Mucosa of stomach (tissue), 1 donor: Measurements from ENCODE around the gene NCKAP5L.

Experiments
- H3K27me3 ChIP-seq: one replicate; pipeline ENCODE4 v1.7.0; 2013; ENCODE audit warnings: mild to moderate bottlenecking, low read length; ENCODE audit not compliant: control insufficient read depth, insufficient read depth
- H3K36me3 ChIP-seq: one replicate; pipeline ENCODE4 v1.7.0; 2013; ENCODE audit warnings: low read length; ENCODE audit not compliant: control insufficient read depth, insufficient read depth
- H3K4me1 ChIP-seq: one replicate; pipeline ENCODE4 v1.7.0; 2013; ENCODE audit warnings: mild to moderate bottlenecking, low read length; ENCODE audit not compliant: control insufficient read depth, insufficient read depth
- H3K4me3 ChIP-seq: one replicate; pipeline ENCODE4 v1.7.0; 2013; ENCODE audit warnings: low read length
- H3K9ac ChIP-seq: one replicate; pipeline ENCODE4 v1.7.0; 2013; ENCODE audit warnings: mild to moderate bottlenecking, low read length, moderate library complexity
- H3K9me3 ChIP-seq: one replicate; pipeline ENCODE4 v1.7.0; 2013; ENCODE audit warnings: mild to moderate bottlenecking, low read length, moderate library complexity; ENCODE audit not compliant: control insufficient read depth
- donor health status: Pancreatic carcinoma.

NCKAP5L gene

GRCh38 chr12:49800421-49801140 is 27.6 kb downstream of the NCKAP5L start:
- Histone ChIP-seq H3K27me3 (no peaks in the 10 kb centered on the region), H3K4me1 (no peaks in the 10 kb centered on the region), H3K9me3 (no peaks in the 10 kb centered on the region), H3K36me3 (no peaks in the 10 kb centered on the region), H3K9ac (no peak overlapping the region), H3K4me3 (no peak overlapping the region)

GRCh38 chr12:49798934-49799333 is 29.3 kb downstream of the NCKAP5L start:
- Histone ChIP-seq H3K9ac (no peak overlapping the region), H3K27me3 (no peaks in the 10 kb centered on the region), H3K4me3 (no peak overlapping the region), H3K4me1 (no peaks in the 10 kb centered on the region), H3K36me3 (no peaks in the 10 kb centered on the region), H3K9me3 (no peaks in the 10 kb centered on the region)

GRCh38 chr12:49798248-49798647 is 30.0 kb downstream of the NCKAP5L start:
- Histone ChIP-seq H3K9ac (no peak overlapping the region), H3K36me3 (no peaks in the 10 kb centered on the region), H3K27me3 (no peaks in the 10 kb centered on the region), H3K4me1 (no peaks in the 10 kb centered on the region), H3K9me3 (no peaks in the 10 kb centered on the region), H3K4me3 (no peak overlapping the region)

- Histone ChIP-seq H3K36me3 (no peaks in the 10 kb centered on the region), H3K9ac (no peak overlapping the region), H3K4me3 (no peak overlapping the region), H3K27me3 (no peaks in the 10 kb centered on the region), H3K4me1 (no peaks in the 10 kb centered on the region), H3K9me3 (no peaks in the 10 kb centered on the region)
These were observed 30.8 kb downstream of the NCKAP5L start for GRCh38 chr12:49797449-49797776.

- H3K4me3 ChIP-seq = no peak overlapping the region
- no peaks in the 10 kb centered on the region for H3K36me3 ChIP-seq
- no peak overlapping the region for H3K9ac ChIP-seq
- H3K4me1 ChIP-seq = no peaks in the 10 kb centered on the region
- no peaks in the 10 kb centered on the region for H3K27me3 ChIP-seq
- no peaks in the 10 kb centered on the region for H3K9me3 ChIP-seq
These were observed 31.4 kb downstream of the NCKAP5L start for GRCh38 chr12:49796606-49797448.

GRCh38 chr12:49796155-49796554 is 32.1 kb downstream of the NCKAP5L start:
- Histone ChIP-seq H3K36me3 (no peaks in the 10 kb centered on the region), H3K4me1 (no peaks in the 10 kb centered on the region)

GRCh38 chr12:49795654-49796105 is 32.5 kb downstream of the NCKAP5L start:
- H3K9ac ChIP-seq = no peak overlapping the region
- no peaks in the 10 kb centered on the region for H3K27me3 ChIP-seq
- H3K36me3 ChIP-seq = no peaks in the 10 kb centered on the region
- H3K4me1 ChIP-seq = no peaks in the 10 kb centered on the region
- no peak overlapping the region for H3K4me3 ChIP-seq
- no peaks in the 10 kb centered on the region for H3K9me3 ChIP-seq

More at GRCh38 chr12:49796155-49796554, 32.1 kb downstream of the NCKAP5L start:
- Histone ChIP-seq H3K27me3 (no peaks in the 10 kb centered on the region), H3K9me3 (no peaks in the 10 kb centered on the region), H3K9ac (no peak overlapping the region), H3K4me3 (no peak overlapping the region)

- Histone ChIP-seq H3K27me3 (no peaks in the 10 kb centered on the region), H3K36me3 (no peaks in the 10 kb centered on the region), H3K4me1 (no peaks in the 10 kb centered on the region), H3K9me3 (no peaks in the 10 kb centered on the region), H3K9ac (no peak overlapping the region), H3K4me3 (no peak overlapping the region)
These were observed 33.2 kb downstream of the NCKAP5L start for GRCh38 chr12:49794811-49795653.

- Histone ChIP-seq H3K4me3 (no peak overlapping the region), H3K9me3 (no peaks in the 10 kb centered on the region), H3K4me1 (no peaks in the 10 kb centered on the region), H3K9ac (no peak overlapping the region), H3K27me3 (no peaks in the 10 kb centered on the region), H3K36me3 (no peaks in the 10 kb centered on the region)
These were observed 34.2 kb downstream of the NCKAP5L start for GRCh38 chr12:49794021-49794420.

- no peak overlapping the region for H3K9ac ChIP-seq
- H3K4me3 ChIP-seq = no peak overlapping the region
- no peaks in the 10 kb centered on the region for H3K4me1 ChIP-seq
- H3K36me3 ChIP-seq = no peaks in the 10 kb centered on the region
- H3K9me3 ChIP-seq = no peaks in the 10 kb centered on the region
- no peaks in the 10 kb centered on the region for H3K27me3 ChIP-seq
These were observed 34.6 kb downstream of the NCKAP5L start for GRCh38 chr12:49793620-49794019.

GRCh38 chr12:49792976-49793580 is 35.1 kb downstream of the NCKAP5L start:
- Histone ChIP-seq H3K27me3 (no peaks in the 10 kb centered on the region), H3K36me3 (no peaks in the 10 kb centered on the region), H3K9me3 (no peaks in the 10 kb centered on the region), H3K4me3 (no peak overlapping the region), H3K9ac (no peak overlapping the region), H3K4me1 (no peaks in the 10 kb centered on the region)
